Osteocyte (in vitro differentiated cells): ENCODE results near the gene USP34. TPM values are rescaled to one million over a fixed set of nuclear protein-coding genes. Genes with fewer than 3 reads are reported as not detected.

Source experiments
- DNase-seq: peaks from one replicate; pipeline ENCODE4 v3.0.0; 2021; ENCODE audit warnings: mixed read lengths; ENCODE audit not compliant: unreplicated experiment; ENCODE audit errors: extremely low spot score
- H3K27ac Mint-ChIP-seq: one replicate; pipeline ENCODE4 v1.8.0; 2021; ENCODE audit warnings: mild to moderate bottlenecking, mixed read lengths; ENCODE audit not compliant: unreplicated experiment
- H3K27me3 Mint-ChIP-seq: one replicate; pipeline ENCODE4 v1.8.0; 2021; ENCODE audit warnings: mixed read lengths; ENCODE audit not compliant: unreplicated experiment
- H3K36me3 Mint-ChIP-seq: one replicate; pipeline ENCODE4 v1.8.0; 2021; ENCODE audit warnings: mixed read lengths; ENCODE audit not compliant: unreplicated experiment
- H3K4me1 Mint-ChIP-seq: one replicate; pipeline ENCODE4 v1.8.0; 2021; ENCODE audit warnings: mixed read lengths; ENCODE audit not compliant: unreplicated experiment
- H3K4me3 Mint-ChIP-seq: one replicate; pipeline ENCODE4 v1.8.0; 2021; ENCODE audit warnings: mild to moderate bottlenecking, moderate library complexity, mixed read lengths; ENCODE audit not compliant: unreplicated experiment
- H3K9me3 Mint-ChIP-seq: one replicate; pipeline ENCODE4 v1.8.0; 2021; ENCODE audit warnings: mixed read lengths; ENCODE audit not compliant: unreplicated experiment
- total RNA-seq: library from RNA; stranded (reverse); gene quantifications from 2 replicates; pipeline ENCODE4 v1.2.1, GENCODE V29; 2021
- TF ChIP-seq, protein P1 (sequence below): fragments of 200-600 bp; sonication (generic); IDR thresholded peaks from 2 replicates; pipeline ENCODE4 v1.5.0; 2021; ENCODE audit warnings: antibody characterized with exemption, mild to moderate bottlenecking, moderate library complexity

Gene USP34
- total RNA-seq, 1 donor from 2014 or later = 111 TPM

DNA sequence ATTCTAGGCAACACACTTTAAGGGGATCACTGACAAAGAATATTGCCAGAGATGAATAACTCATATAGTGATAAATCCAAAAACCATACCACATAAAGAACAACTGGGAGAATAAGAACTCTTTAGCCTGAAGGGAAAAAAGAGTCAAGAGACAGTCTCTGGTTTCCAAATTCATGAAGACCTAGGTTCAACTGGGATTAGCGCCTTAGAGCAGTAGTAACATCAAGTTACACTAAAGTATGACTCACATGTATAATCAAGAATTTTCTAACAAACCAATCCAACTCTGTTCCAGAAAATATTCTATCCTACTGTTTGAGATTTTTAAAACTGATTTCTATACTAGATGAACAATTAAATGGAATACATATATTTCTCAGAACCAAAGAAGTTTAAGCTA lies 93.8 kb downstream of the USP34 start:
- no peak overlapping the region for H3K27ac Mint-ChIP-seq
- no peak for DNase-seq
- H3K4me1 Mint-ChIP-seq = peaks cover 5% of the 10 kb centered on the region
- H3K36me3 Mint-ChIP-seq = peaks cover 68% of the 10 kb centered on the region
- no peak overlapping the region for H3K4me3 Mint-ChIP-seq
- H3K27me3 Mint-ChIP-seq = no peaks in the 10 kb centered on the region
- TF ChIP-seq, protein P1, sequence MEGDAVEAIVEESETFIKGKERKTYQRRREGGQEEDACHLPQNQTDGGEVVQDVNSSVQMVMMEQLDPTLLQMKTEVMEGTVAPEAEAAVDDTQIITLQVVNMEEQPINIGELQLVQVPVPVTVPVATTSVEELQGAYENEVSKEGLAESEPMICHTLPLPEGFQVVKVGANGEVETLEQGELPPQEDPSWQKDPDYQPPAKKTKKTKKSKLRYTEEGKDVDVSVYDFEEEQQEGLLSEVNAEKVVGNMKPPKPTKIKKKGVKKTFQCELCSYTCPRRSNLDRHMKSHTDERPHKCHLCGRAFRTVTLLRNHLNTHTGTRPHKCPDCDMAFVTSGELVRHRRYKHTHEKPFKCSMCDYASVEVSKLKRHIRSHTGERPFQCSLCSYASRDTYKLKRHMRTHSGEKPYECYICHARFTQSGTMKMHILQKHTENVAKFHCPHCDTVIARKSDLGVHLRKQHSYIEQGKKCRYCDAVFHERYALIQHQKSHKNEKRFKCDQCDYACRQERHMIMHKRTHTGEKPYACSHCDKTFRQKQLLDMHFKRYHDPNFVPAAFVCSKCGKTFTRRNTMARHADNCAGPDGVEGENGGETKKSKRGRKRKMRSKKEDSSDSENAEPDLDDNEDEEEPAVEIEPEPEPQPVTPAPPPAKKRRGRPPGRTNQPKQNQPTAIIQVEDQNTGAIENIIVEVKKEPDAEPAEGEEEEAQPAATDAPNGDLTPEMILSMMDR = no peak
- H3K9me3 Mint-ChIP-seq = no peaks in the 10 kb centered on the region

DNA sequence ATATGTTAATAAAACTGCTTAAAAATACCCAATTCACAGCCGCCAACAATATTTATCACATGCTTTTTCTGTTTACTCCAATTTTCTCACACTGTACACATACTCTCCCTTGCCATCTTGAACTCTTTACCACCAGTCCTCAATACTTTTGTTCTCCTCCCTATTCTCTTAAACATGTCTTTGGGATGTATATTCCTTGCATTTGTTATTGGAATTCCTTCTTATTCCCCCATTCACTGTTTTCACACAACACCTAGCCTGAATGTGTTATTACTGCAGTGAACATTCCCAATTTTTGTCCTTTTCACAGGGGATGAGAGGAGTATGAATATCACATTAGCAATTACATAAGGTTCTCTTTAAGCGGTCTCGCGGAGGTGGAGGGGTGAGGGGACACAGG lies 94.7 kb downstream of the USP34 start:
- Mint-ChIP-seq H3K27ac (no peak overlapping the region), H3K4me1 (peaks cover 5% of the 10 kb centered on the region), H3K4me3 (no peak overlapping the region), H3K36me3 (peaks cover 60% of the 10 kb centered on the region), H3K27me3 (no peaks in the 10 kb centered on the region), H3K9me3 (no peaks in the 10 kb centered on the region)
- TF ChIP-seq, protein P1 = no peak
- no peak for DNase-seq

DNA sequence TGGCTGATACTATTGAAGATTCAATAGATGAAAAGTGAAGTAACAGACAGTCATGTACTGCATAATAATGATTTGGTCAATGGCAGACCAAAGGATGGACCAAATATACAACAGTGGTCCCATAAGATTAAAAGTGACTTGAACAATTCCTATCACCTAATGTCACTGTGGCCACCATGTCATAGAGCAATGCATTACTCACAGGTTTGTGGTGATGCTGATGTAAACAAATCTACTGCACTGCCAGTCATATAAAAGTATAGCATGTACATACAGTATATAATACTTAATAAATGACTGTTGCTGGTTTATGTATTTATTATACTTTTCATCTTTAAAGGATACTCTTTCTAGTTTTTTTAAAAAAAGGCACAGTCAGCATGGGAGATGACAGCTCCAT lies 99.9 kb downstream of the USP34 start:
- TF ChIP-seq, protein P1 = no peak
- Mint-ChIP-seq H3K27me3 (no peaks in the 10 kb centered on the region), H3K4me1 (peaks cover 7% of the 10 kb centered on the region), H3K36me3 (peaks cover 56% of the 10 kb centered on the region), H3K27ac (no peak overlapping the region), H3K4me3 (no peak overlapping the region), H3K9me3 (no peaks in the 10 kb centered on the region)
- no peak for DNase-seq

DNA sequence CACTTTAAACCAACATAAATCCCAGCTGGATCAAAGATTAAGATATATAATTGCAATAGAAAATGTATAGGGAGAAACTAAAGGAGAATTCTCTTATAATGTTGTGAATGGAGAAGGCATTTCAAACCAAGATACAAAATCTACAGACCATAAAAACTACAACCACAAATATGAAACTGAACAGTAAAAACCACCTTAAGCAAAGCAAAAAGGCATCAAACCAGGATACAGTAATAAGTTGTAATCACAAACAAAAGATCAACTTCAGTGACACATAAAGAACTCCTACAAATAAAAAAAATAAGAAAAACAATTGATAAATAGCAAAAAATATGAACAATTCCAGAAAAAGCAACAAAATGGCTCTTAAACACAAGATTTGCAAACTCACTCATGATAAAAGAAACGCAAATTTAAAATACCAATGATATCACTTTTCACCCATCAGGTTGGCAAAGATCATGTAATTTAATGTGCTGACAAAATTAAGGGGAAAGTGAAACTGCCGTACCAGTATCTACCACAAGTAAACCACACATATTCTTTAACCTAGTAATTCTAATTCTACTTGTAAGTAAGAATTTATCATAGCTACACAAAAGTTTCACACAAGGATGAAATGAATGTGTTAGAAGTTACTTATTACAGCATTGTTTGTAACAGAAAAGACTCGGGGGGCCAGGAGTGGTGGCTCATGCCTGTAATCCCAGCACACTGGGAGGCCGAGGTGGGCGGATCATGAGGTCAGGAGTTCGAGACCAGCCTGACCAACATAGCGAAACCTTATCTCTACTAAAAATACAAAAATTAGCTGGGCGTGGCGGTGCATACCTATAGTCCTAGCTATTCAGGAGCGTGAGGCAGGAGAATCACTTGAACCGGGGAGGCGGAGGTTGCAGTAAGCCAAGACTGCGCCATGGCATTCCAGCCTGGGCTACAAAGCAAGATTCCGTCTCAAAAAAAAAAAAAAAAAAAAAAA lies 101.9 kb downstream of the USP34 start:
- TF ChIP-seq, protein P1 = no peak
- Mint-ChIP-seq H3K4me3 (no peak overlapping the region), H3K27ac (peak overlapping the region; percentile 25), H3K9me3 (no peaks in the 10 kb centered on the region), H3K4me1 (peaks cover 11% of the 10 kb centered on the region), H3K36me3 (peaks cover 46% of the 10 kb centered on the region), H3K27me3 (no peaks in the 10 kb centered on the region)
- no peak for DNase-seq

DNA sequence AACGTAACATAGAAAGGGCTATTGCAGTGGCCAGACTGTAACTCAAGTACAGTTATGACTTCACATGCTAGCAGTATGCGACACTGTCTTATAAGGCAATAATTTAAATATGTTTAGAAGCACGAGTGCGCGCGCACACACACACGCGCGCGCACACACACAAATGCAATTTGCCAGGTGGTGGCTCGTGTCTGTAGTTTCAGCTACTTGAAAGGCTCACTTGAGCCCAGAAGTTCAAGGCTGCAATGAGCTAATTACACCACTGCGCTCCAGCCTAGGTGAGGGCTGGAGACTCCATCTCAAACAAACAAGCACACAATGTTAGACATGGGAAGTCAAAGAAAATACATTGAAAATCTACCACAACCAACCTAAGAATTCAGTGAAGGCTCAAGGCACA lies 103.7 kb downstream of the USP34 start:
- TF ChIP-seq, protein P1 = no peak
- Mint-ChIP-seq H3K4me3 (no peak overlapping the region), H3K27me3 (no peaks in the 10 kb centered on the region), H3K36me3 (peaks cover 47% of the 10 kb centered on the region), H3K27ac (no peak overlapping the region), H3K9me3 (peaks cover 8% of the 10 kb centered on the region), H3K4me1 (peaks cover 5% of the 10 kb centered on the region)
- no peak for DNase-seq
